ENCODE measurements around the gene PKP3. TPM values are rescaled to one million over a fixed set of nuclear protein-coding genes. Genes with fewer than 3 reads are reported as not detected.

Gene PKP3
- total RNA-seq, 2 experiments from 2014 or later: not detected

DNA sequence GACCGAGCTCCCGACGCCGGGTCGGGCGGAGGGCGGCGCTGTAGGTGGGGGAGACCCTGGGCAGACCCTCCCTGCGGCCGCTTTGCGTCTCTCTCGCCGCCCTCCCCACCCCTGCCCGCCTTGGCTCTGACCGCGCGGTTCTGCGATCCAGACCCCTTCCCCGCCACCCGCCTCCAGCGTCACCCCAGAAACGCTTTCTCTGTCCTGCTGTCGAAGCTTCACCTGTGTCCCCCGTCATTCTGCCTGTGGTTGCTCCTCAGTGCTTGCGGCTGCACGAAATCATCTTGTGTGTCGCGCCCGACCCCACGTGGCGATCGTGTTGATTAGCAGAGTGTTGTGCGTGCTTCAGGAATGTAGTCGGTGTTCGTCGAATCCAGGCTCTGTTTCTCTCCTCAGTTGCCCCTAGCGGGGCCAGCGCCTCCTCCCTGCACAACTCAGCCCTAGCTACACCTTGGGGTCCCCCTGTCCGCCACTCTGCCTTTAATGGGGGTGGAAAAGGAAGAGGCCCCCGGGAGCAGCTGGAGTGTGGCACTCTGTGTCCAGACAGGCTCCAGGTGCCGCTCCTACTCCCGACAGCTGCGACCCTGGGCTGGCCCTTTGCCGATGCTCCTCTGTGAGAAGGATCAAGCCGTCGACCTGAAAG is 56.9 kb downstream of the PKP3 start:
- H4K20me1 ChIP-seq (ENCODE audit: insufficient read depth, low read length): no peaks in the 10 kb centered on the region
- intact Hi-C loops (cut with micrococcal nuclease; ENCODE audit: unreplicated experiment): loop anchor here (1.0 to 5.0 kb wide), 3 partner anchors 56 to 244 kb away; partner anchors contain the start of genes BET1L, RIC8A and RNH1
- peaks cover 37% of the 10 kb centered on the region for H3K4me1 ChIP-seq (ENCODE audit: insufficient read depth, low read length, poor library complexity, severe bottlenecking)
- BruUV-seq (replicated peaks): no TSS peak
- TF ChIP-seq EZH2phosphoT487 (IDR thresholded peaks at IDR 0.05; ENCODE audit: borderline replicate concordance, low read depth, low read length) (no peak), CTCF (conservative IDR thresholded peaks at IDR 0.05; ENCODE audit: low read length) (peak; percentile 74)
- H3K4me3 ChIP-seq (ENCODE audit: low read depth, low read length, poor library complexity, severe bottlenecking): peak overlapping the region; percentile 74
- H3K79me2 ChIP-seq (ENCODE audit: insufficient read depth, low read depth, low read length): no peaks in the 10 kb centered on the region; the same call in 1 of the 2 replicates
- no peaks in the 10 kb centered on the region for H3K9me2 ChIP-seq (ENCODE audit: insufficient read depth, low read length)
- H3K36me3 ChIP-seq (ENCODE audit: insufficient read depth, low read length): peaks cover 10% of the 10 kb centered on the region; the same call in 1 of the 2 replicates
- H3K4me2 ChIP-seq (ENCODE audit: low read length): peak overlapping the region; percentile 86
- peak; percentile 78 for DNase-seq (ENCODE audit: low spot score)
- no peak overlapping the region for H3K27ac ChIP-seq (ENCODE audit: low read depth, low read length, poor library complexity, severe bottlenecking)
- no peaks in the 10 kb centered on the region for H3K9me3 ChIP-seq (ENCODE audit: low read length)
- H2AFZ ChIP-seq (ENCODE audit: low read length): peak overlapping the region; percentile 57; the same call in 1 of the 2 replicates
- CTCF ChIA-PET (ENCODE audit: unreplicated experiment): interaction anchor here (0.7 kb wide), 1 partner anchor 751 kb away, joined by 8 read pairs; no protein-coding TSS in a partner anchor
- POLR2A ChIA-PET: no interaction called here

GRCh38 chr11:451738-452137 is 57.7 kb downstream of the PKP3 start:
- ChIA-PET CTCF (ENCODE audit: unreplicated experiment) (no interaction called here), POLR2A (no interaction called here)
- H3K36me3 ChIP-seq (ENCODE audit: insufficient read depth, low read length): peaks cover 10% of the 10 kb centered on the region; the same call in 1 of the 2 replicates
- TF ChIP-seq CTCF (conservative IDR thresholded peaks at IDR 0.05; ENCODE audit: low read length): no peak
- TF ChIP-seq EZH2phosphoT487 (IDR thresholded peaks at IDR 0.05; ENCODE audit: borderline replicate concordance, low read depth, low read length): no peak
- no peak overlapping the region for H2AFZ ChIP-seq (ENCODE audit: low read length)
- H4K20me1 ChIP-seq (ENCODE audit: insufficient read depth, low read length): no peaks in the 10 kb centered on the region
- no peak for DNase-seq (ENCODE audit: low spot score)
- peak overlapping the region; percentile 86 for H3K4me2 ChIP-seq (ENCODE audit: low read length)
- no peak overlapping the region for H3K4me3 ChIP-seq (ENCODE audit: low read depth, low read length, poor library complexity, severe bottlenecking)
- no peaks in the 10 kb centered on the region for H3K9me2 ChIP-seq (ENCODE audit: insufficient read depth, low read length)
- intact Hi-C loops (cut with micrococcal nuclease; ENCODE audit: unreplicated experiment): loop anchor here (1.0 to 5.0 kb wide), 3 partner anchors 55 to 244 kb away; partner anchors contain the start of genes BET1L, RIC8A and RNH1
- no peak overlapping the region for H3K27ac ChIP-seq (ENCODE audit: low read depth, low read length, poor library complexity, severe bottlenecking)
- BruUV-seq (replicated peaks): no TSS peak
- H3K79me2 ChIP-seq (ENCODE audit: insufficient read depth, low read depth, low read length): no peaks in the 10 kb centered on the region; the same call in 1 of the 2 replicates
- peaks cover 36% of the 10 kb centered on the region for H3K4me1 ChIP-seq (ENCODE audit: insufficient read depth, low read length, poor library complexity, severe bottlenecking)
- no peaks in the 10 kb centered on the region for H3K9me3 ChIP-seq (ENCODE audit: low read length)

DNA sequence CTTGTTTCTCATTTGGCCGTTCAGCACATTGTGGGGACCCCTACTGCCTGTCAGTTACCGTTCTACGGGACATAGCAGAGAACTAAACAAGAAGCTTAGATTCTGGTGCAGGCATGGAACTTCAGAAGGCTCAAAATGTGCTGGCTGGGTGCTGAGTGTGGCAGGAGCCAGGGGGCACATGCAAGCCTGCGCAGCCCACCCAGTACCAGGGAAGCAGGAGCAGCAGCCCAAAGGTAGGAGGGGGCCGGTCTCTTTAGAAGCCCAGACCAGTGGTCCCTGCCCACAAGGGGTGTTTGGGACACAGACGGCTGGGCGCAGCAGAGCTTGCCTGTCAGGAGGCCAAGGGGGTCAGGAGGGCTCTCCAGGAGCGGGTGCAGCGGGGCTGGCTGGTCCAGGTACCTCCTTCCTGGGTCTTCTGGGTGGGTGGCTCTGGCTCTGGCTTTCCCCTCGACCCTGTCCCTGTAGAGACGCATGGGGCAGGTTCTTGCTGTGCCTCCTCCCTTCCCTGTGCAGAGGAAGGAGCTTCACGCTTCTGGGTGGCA is 58.3 kb downstream of the PKP3 start:
- peak; percentile 29 for DNase-seq (ENCODE audit: low spot score)
- no peak overlapping the region for H2AFZ ChIP-seq (ENCODE audit: low read length)
- peaks cover 10% of the 10 kb centered on the region; the same call in 1 of the 2 replicates for H3K36me3 ChIP-seq (ENCODE audit: insufficient read depth, low read length)
- POLR2A ChIA-PET: no interaction called here
- H3K9me2 ChIP-seq (ENCODE audit: insufficient read depth, low read length): no peaks in the 10 kb centered on the region
- no peak overlapping the region for H3K4me3 ChIP-seq (ENCODE audit: low read depth, low read length, poor library complexity, severe bottlenecking)
- H4K20me1 ChIP-seq (ENCODE audit: insufficient read depth, low read length): no peaks in the 10 kb centered on the region
- H3K9me3 ChIP-seq (ENCODE audit: low read length): no peaks in the 10 kb centered on the region
- H3K79me2 ChIP-seq (ENCODE audit: insufficient read depth, low read depth, low read length): no peaks in the 10 kb centered on the region; the same call in 1 of the 2 replicates
- BruUV-seq (replicated peaks): no TSS peak
- CTCF ChIA-PET (ENCODE audit: unreplicated experiment): no interaction called here
- no peak overlapping the region for H3K27ac ChIP-seq (ENCODE audit: low read depth, low read length, poor library complexity, severe bottlenecking)
- peaks cover 32% of the 10 kb centered on the region for H3K4me1 ChIP-seq (ENCODE audit: insufficient read depth, low read length, poor library complexity, severe bottlenecking)
- intact Hi-C loops (cut with micrococcal nuclease; ENCODE audit: unreplicated experiment): loop anchor here (5.0 kb wide), 1 partner anchor 245 kb away; the partner anchor contains the start of genes BET1L and RIC8A
- TF ChIP-seq CTCF (conservative IDR thresholded peaks at IDR 0.05; ENCODE audit: low read length) (no peak), EZH2phosphoT487 (IDR thresholded peaks at IDR 0.05; ENCODE audit: borderline replicate concordance, low read depth, low read length) (no peak)
- no peak overlapping the region for H3K4me2 ChIP-seq (ENCODE audit: low read length)
